Measurements from ENCODE around the gene PLCB4. TPM values are rescaled to one million over a fixed set of nuclear protein-coding genes. Genes with fewer than 3 reads are reported as not detected.

PLCB4 gene
- total and polyA plus RNA-seq, 2 experiments from 2014 or later, result 6.5 to 16.1 TPM

DNA sequence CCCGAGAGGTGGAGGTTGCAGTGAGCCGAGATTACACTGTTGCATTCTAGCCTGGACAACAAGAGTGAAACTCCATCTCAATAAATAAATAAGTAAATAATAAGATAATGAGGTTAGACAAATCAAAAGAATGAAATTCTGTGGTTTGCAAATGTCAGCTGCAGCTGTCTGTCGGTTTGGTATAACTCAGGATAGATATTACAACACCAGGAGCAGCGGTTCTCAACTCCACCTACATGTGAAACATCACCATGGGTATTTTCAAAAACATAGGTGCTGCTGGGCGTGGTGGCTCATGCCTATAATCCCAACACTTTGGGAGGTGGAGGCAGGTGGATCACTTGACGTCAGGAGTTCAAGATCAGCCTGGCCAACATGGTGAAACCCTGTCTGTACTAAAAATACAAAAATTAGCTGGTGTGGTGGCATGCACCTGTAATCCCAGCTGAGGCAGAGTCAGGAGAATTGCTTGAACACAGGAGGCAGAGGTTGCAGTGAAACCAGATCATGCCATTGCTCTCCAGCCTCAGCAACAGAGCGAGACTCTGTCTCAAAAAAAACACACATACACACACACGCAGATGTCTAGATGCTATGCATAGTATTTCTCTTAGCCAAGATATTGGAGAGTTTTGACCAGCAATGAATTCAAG is 319.4 kb downstream of the PLCB4 start:
- no peak overlapping the region for H3K27ac Mint-ChIP-seq
- no peak for DNase-seq (ENCODE audit: low spot score)
- Histone ChIP-seq H3K79me2 (replicated peaks; ENCODE audit: insufficient read depth) (no peaks in the 10 kb centered on the region), H3K27ac (ENCODE audit: low read depth) (no peak overlapping the region), H3F3A (replicated peaks; ENCODE audit: low read depth) (no peaks in the 10 kb centered on the region), H3K4me3 (no peak overlapping the region), H3K36me3 (ENCODE audit: insufficient read depth) (peaks cover 13% of the 10 kb centered on the region), H3K4me1 (ENCODE audit: insufficient read depth) (no peaks in the 10 kb centered on the region), H2AFZ (no peak overlapping the region), H3K9me2 (ENCODE audit: insufficient read depth) (peaks cover 5% of the 10 kb centered on the region), H4K20me1 (replicated peaks; ENCODE audit: insufficient read depth) (no peaks in the 10 kb centered on the region), H3K4me2 (no peak overlapping the region), H3K27me3 (ENCODE audit: insufficient read depth) (no peaks in the 10 kb centered on the region)
- H3K27me3 Mint-ChIP-seq (ENCODE audit: insufficient read depth, low read depth, poor library complexity), result no peaks in the 10 kb centered on the region
- TF ChIP-seq, protein P1, sequence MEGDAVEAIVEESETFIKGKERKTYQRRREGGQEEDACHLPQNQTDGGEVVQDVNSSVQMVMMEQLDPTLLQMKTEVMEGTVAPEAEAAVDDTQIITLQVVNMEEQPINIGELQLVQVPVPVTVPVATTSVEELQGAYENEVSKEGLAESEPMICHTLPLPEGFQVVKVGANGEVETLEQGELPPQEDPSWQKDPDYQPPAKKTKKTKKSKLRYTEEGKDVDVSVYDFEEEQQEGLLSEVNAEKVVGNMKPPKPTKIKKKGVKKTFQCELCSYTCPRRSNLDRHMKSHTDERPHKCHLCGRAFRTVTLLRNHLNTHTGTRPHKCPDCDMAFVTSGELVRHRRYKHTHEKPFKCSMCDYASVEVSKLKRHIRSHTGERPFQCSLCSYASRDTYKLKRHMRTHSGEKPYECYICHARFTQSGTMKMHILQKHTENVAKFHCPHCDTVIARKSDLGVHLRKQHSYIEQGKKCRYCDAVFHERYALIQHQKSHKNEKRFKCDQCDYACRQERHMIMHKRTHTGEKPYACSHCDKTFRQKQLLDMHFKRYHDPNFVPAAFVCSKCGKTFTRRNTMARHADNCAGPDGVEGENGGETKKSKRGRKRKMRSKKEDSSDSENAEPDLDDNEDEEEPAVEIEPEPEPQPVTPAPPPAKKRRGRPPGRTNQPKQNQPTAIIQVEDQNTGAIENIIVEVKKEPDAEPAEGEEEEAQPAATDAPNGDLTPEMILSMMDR (conservative IDR thresholded peaks at IDR 0.05; ENCODE audit: low read depth in 2 of 2), result no peak
- TF ChIP-seq ZNF331 (CRISPR knock-in tag; IDR thresholded peaks at IDR 0.05; ENCODE audit: low read depth) (no peak), STAT1 (IDR thresholded peaks at IDR 0.05; ENCODE audit: unreplicated experiment) (no peak), POLR2AphosphoS5 (IDR thresholded peaks at IDR 0.05; ENCODE audit: low read depth) (no peak), ZNF114 (CRISPR knock-in tag; IDR thresholded peaks at IDR 0.05) (no peak), JUNB (IDR thresholded peaks at IDR 0.05; ENCODE audit: unreplicated experiment) (no peak), NANOG (IDR thresholded peaks at IDR 0.05; ENCODE audit: borderline replicate concordance) (no peak)
- TF ChIP-seq, protein P2, sequence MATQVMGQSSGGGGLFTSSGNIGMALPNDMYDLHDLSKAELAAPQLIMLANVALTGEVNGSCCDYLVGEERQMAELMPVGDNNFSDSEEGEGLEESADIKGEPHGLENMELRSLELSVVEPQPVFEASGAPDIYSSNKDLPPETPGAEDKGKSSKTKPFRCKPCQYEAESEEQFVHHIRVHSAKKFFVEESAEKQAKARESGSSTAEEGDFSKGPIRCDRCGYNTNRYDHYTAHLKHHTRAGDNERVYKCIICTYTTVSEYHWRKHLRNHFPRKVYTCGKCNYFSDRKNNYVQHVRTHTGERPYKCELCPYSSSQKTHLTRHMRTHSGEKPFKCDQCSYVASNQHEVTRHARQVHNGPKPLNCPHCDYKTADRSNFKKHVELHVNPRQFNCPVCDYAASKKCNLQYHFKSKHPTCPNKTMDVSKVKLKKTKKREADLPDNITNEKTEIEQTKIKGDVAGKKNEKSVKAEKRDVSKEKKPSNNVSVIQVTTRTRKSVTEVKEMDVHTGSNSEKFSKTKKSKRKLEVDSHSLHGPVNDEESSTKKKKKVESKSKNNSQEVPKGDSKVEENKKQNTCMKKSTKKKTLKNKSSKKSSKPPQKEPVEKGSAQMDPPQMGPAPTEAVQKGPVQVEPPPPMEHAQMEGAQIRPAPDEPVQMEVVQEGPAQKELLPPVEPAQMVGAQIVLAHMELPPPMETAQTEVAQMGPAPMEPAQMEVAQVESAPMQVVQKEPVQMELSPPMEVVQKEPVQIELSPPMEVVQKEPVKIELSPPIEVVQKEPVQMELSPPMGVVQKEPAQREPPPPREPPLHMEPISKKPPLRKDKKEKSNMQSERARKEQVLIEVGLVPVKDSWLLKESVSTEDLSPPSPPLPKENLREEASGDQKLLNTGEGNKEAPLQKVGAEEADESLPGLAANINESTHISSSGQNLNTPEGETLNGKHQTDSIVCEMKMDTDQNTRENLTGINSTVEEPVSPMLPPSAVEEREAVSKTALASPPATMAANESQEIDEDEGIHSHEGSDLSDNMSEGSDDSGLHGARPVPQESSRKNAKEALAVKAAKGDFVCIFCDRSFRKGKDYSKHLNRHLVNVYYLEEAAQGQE (IDR thresholded peaks at IDR 0.05; ENCODE audit: unreplicated experiment), result no peak
- no peak for ATAC-seq
- H3K36me3 Mint-ChIP-seq (ENCODE audit: low read depth), result peaks cover 39% of the 10 kb centered on the region
- H3K9me3 Mint-ChIP-seq, result peaks cover 34% of the 10 kb centered on the region
- H3K4me3 Mint-ChIP-seq, result no peak overlapping the region
- H3K4me1 Mint-ChIP-seq, result peaks cover 11% of the 10 kb centered on the region; the same call in 2 of the 3 replicates

DNA sequence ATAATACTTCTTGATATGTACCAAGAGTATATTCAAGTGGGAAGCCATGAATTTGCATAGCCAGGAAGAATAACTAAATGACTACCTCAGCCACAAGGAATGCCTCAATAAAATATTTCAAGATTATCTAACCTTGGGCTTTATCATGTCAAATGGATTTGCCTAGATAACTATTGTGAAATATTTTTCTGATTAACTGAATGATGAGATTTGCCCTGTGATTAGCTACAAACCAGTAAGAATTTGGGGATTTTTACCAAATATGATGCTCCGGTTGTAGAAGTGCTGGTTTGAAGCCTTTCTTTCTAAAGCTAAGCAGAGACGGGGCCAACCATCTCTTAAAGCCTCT is 319.9 kb downstream of the PLCB4 start:
- Histone ChIP-seq H3K4me2 (no peak overlapping the region), H3K4me1 (ENCODE audit: insufficient read depth) (no peaks in the 10 kb centered on the region), H4K20me1 (replicated peaks; ENCODE audit: insufficient read depth) (no peaks in the 10 kb centered on the region), H3K9me2 (ENCODE audit: insufficient read depth) (no peaks in the 10 kb centered on the region; the same call in 1 of the 2 replicates), H3K79me2 (replicated peaks; ENCODE audit: insufficient read depth) (no peaks in the 10 kb centered on the region), H3K36me3 (ENCODE audit: insufficient read depth) (peaks cover 13% of the 10 kb centered on the region), H2AFZ (no peak overlapping the region), H3K27me3 (ENCODE audit: insufficient read depth) (no peaks in the 10 kb centered on the region), H3K27ac (ENCODE audit: low read depth) (no peak overlapping the region), H3K4me3 (no peak overlapping the region), H3F3A (replicated peaks; ENCODE audit: low read depth) (no peaks in the 10 kb centered on the region)
- peaks cover 34% of the 10 kb centered on the region for H3K36me3 Mint-ChIP-seq (ENCODE audit: low read depth)
- DNase-seq (ENCODE audit: low spot score) (no peak), ATAC-seq (no peak)
- no peak overlapping the region for H3K27ac Mint-ChIP-seq
- no peak overlapping the region for H3K4me3 Mint-ChIP-seq
- no peaks in the 10 kb centered on the region for H3K27me3 Mint-ChIP-seq (ENCODE audit: insufficient read depth, low read depth, poor library complexity)
- H3K4me1 Mint-ChIP-seq, result peaks cover 15% of the 10 kb centered on the region; the same call in 2 of the 3 replicates
- H3K9me3 Mint-ChIP-seq, result peaks cover 30% of the 10 kb centered on the region
- TF ChIP-seq, protein P1 (conservative IDR thresholded peaks at IDR 0.05; ENCODE audit: low read depth in 2 of 2), result no peak

Data from GM23338 (cell line).